ELR (cell line): ENCODE results near the gene RPL6.

ENCODE experiments used
- DNase-seq: peaks from one replicate; pipeline ENCODE4 v3.0.0-alpha.2; 2015; ENCODE audit warnings: low read depth

Gene RPL6

DNA sequence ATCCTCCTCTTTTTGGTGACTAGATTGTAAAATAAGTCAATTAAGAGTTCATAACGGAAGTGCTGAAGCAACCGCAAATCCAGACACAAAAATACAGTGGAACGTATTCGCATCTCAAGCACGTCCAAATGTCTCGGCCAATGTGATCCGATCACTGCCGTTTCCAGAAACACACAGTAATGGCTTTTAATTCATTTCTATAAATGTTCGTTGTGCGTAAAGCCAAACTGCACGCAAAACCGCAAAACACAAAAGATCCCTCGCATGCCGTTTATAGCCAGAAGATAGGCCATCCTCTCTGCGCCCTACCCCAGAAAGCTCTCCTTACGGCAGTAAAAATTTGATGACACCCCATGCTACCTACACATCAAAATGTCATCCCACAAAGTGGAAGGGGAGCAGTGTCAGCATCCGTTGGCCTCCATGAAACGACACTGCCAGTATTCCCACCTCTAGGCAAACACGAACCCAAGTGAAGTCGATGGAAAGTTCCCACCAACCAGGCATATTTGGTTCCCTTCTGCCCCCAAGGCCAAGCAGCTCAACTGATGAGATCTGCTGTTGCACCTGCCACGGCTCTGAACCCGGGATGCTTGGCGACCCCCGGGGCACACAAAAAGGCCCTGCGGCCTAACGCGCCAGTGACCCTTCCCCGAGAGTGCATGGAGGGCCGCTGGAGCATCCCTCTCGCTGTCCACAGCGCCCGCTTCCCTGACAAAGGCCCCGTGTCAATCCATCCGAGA lies 28.6 kb downstream of the RPL6 start:
- no peak for DNase-seq

DNA sequence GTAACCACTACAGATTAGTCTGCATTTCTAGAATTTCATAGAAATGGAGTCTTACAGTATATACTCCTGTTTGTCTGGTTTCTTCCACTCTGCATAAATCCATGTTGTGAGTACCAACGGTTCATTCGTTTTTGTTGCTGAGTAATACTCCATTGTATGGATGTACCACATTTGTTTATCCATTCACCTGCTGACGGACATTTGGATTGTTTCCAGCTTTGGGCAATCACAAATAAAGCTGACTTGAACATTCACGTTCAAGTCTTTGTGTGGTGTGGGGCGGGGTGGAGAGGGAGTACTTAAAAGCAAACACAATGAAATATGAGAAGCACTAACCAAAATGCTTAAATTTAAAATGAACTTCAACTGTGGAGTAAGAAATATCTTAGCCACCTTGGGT lies 34.3 kb downstream of the RPL6 start:
- no peak for DNase-seq

DNA sequence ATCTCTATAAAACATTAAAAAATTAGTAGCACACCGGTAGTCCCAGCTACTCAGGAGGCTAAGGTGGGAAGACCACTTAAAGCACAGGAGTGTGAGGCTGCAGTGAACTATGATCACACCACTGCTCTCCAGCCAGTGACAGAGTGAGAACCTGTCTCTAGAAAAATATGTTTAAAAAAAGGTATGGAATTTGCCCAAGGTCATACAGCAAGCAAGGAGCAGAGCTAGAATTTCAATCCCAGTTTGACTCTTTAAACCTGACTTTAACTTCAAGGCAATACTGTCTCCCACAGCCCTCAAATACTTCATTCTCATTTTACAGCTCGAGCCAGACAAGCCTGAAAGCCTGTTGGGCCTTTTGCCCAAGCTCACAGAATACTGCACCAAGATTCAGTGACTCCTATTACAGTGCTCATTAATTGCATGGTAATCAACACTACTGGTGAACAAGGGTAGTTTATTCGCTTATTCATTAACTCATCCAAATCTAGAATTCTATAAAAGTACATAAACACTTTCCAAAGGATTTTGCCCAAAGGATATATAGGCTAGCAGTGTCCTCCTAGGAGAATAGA lies 35.2 kb downstream of the RPL6 start:
- DNase-seq, result no peak

DNA sequence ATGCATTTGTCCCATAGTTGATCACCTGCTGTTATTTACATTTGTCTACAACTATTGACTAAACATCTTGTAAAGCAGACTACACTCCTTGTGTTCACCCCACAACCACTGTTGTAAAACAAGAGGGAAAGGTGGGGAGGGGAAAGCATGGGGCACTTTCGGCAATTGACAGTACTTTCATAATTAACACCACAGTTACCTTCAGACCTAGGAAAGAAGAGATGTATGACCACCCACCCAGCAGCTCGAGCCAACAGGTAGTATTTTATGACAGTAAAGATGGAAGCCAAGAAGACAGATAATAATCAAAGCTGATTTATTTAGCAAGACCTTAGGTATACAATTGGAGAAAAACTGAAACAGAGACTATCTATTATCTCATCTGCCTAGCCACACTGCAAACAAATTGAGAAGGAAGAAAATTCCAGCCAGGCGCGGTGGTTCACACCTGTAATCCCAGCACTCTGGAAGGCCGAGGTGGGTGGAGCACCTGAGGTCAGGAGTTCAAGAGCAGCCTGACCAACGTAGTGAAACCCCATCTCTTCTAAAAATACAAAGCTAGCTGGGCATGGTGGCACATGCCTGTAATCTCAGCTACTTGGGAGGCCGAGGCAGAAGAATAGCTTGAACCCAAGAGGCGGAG lies 38.4 kb downstream of the RPL6 start:
- DNase-seq, result no peak

DNA sequence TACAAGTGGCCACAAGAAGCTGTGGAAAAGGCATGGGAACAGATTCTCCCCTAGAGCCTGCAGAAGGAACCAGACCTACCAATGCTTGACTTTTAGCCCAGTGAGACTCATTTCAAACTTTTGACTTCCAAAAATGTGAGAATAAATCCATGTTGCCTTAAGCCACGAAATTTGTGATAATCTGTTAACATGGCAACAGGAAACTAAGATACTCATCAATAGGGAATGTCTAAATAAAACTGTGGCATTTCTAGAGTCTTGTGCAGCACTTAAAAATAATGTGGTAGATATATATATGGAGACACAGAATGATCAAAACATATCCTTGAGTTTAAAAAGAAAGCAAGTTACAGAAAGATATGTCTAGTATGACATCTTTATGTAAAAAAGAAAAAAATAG lies 39.2 kb downstream of the RPL6 start:
- DNase-seq, result peak; percentile 40

DNA sequence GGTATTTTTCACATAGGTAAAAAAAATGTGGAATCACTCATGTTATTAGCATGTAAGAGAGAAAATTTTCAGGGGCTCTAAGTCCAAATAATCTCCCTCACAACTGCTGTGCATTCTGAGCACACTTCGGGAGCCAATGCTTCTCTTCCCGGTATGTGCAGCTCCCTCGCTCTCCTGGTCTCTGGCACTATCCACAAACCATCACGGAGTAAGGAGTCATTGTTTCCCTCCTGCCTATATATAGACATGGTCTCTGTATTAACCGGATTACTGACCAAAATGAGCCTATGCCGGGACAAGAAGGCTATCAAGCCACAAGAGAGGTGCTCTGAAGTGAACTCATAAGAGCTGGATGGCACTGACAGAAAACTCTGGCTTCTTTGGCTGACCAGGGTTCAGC lies 40.5 kb downstream of the RPL6 start:
- DNase-seq, result no peak

DNA sequence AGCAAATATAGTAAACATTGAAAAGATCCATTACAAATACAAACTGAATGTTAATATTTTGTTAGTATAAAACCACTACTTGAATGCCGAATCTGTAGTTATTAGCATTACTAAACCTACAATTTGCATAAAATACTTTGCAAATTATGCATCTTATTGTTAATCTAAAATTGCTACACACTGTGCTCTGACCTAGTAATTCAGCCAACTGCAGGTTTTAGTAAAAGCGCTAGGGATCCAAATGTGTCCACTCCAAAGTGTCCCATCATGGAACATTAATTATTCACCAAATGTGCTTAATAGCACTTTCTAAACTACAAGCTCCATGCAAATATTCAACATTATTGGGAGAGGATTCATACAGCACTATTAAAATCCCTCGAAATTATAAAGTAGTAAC lies 41.4 kb downstream of the RPL6 start:
- no peak for DNase-seq

DNA sequence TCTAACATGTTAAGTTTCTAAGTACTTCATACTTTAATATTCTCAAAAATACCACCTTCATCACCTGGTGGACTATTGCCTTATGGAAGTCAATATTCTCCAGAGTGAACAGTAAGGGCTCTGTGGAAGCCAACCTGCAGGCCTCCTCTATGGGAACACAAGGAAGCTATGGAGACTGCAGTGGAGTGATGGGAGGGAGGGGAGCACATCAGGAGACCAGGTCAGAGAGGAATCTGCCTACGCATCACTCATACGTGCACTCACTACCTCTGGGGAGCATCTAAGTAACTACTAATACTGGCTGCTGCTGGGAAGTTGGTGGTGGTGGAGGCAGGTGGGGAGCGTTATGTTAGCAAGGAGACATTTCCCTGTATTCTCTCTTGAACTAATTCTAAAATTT lies 47.1 kb downstream of the RPL6 start:
- DNase-seq, result no peak

DNA sequence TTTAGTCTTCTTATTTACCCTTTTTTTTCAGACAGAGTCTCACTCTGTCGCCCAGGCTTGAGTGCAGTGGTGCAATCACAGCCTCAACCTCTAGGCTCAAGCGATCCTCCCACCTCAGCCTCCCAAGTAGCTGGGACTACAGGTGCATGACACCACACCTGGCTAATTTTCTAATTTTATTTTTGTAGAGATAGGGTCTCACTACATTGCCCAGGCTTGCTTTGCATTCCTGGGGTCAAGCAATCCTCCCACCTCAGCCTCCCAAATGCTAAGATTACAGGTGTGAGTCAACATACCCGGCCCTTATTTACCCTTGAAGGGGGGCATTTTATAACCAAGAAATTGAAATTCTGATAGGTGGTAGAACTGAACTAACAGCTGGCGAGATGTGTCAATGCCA lies 48.1 kb downstream of the RPL6 start:
- DNase-seq, result no peak

DNA sequence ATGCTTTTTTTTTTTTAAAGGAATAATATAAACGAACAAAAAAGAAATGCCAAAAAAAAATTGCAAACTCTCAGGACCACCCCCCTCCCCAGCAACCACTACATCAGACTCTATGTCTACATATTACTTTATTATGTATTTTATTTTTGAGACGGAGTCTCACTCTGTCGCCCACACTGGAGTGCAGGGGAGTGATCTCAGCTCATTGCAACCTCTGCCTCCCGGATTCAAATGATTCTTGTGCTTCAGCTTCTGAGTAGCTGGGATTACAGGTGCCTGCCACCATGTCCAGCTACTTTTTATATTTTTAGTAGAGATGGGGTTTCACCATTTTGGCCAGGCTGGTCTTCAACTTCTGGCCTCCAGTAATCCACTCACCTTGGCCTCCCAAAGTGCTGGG lies 50.1 kb downstream of the RPL6 start:
- DNase-seq, result no peak

DNA sequence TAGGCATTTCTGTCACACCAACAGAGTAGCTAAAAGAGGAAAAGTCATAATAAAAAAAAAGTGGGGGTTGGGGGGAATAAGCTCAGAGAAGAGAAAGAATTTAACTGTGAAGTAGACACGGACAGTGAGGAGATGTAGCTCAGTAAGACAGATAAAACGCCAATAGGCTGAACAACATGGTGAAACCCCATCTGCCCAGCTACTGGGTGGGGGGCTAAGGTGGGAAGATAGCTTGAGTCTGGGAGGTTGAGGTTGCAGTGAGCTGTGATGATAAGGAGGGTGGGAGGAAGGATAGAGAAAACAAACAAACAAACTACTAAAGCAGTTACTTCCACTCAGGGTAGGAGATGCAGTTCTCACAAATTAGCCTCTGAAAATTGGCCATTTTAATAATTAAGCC lies 52.2 kb downstream of the RPL6 start:
- DNase-seq, result no peak
